ENCODE results near the gene CCR7.

Gene CCR7

GRCh38 chr17:40568074-40568836, 3.0 kb upstream of the CCR7 start:
- Mint-ChIP-seq H3K36me3 (ENCODE audit: low read depth) (no peaks in the 10 kb centered on the region), H3K27ac (no peak overlapping the region), H3K4me1 (no peaks in the 10 kb centered on the region), H3K27me3 (ENCODE audit: low read depth) (peaks cover 23% of the 10 kb centered on the region), H3K9me3 (peaks cover 32% of the 10 kb centered on the region), H3K4me3 (no peak overlapping the region)
- no peak for TF ChIP-seq CTCF (IDR thresholded peaks at IDR 0.05; ENCODE audit: unreplicated experiment in 3 of 3)

GRCh38 chr17:40567377-40567776, 2.1 kb upstream of the CCR7 start:
- no peaks in the 10 kb centered on the region for H3K36me3 Mint-ChIP-seq (ENCODE audit: low read depth)
- no peak overlapping the region for H3K4me3 Mint-ChIP-seq
- H3K27ac Mint-ChIP-seq = no peak overlapping the region
- no peaks in the 10 kb centered on the region for H3K4me1 Mint-ChIP-seq
- H3K9me3 Mint-ChIP-seq = peaks cover 23% of the 10 kb centered on the region
- peaks cover 24% of the 10 kb centered on the region for H3K27me3 Mint-ChIP-seq (ENCODE audit: low read depth)
- no peak for TF ChIP-seq CTCF (IDR thresholded peaks at IDR 0.05; ENCODE audit: unreplicated experiment in 3 of 3)

GRCh38 chr17:40565769-40566409, 617 bp upstream of the CCR7 start:
- Mint-ChIP-seq H3K27me3 (ENCODE audit: low read depth) (peaks cover 25% of the 10 kb centered on the region), H3K4me1 (peaks cover 3% of the 10 kb centered on the region), H3K36me3 (ENCODE audit: low read depth) (no peaks in the 10 kb centered on the region), H3K4me3 (no peak overlapping the region), H3K27ac (no peak overlapping the region), H3K9me3 (peaks cover 11% of the 10 kb centered on the region)
- no peak for TF ChIP-seq CTCF (IDR thresholded peaks at IDR 0.05; ENCODE audit: unreplicated experiment in 3 of 3)

GRCh38 chr17:40564195-40564882, 933 bp downstream of the CCR7 start:
- Mint-ChIP-seq H3K4me3 (no peak overlapping the region), H3K27me3 (ENCODE audit: low read depth) (peaks cover 26% of the 10 kb centered on the region), H3K36me3 (ENCODE audit: low read depth) (no peaks in the 10 kb centered on the region), H3K4me1 (peaks cover 18% of the 10 kb centered on the region), H3K9me3 (peaks cover 3% of the 10 kb centered on the region), H3K27ac (no peak overlapping the region)
- TF ChIP-seq CTCF (IDR thresholded peaks at IDR 0.05; ENCODE audit: unreplicated experiment in 3 of 3) = no peak

GRCh38 chr17:40563220-40564052, 1.8 kb downstream of the CCR7 start:
- Mint-ChIP-seq H3K27ac (no peak overlapping the region), H3K4me1 (peaks cover 27% of the 10 kb centered on the region), H3K27me3 (ENCODE audit: low read depth) (peaks cover 21% of the 10 kb centered on the region), H3K36me3 (ENCODE audit: low read depth) (no peaks in the 10 kb centered on the region), H3K4me3 (no peak overlapping the region), H3K9me3 (peaks cover 3% of the 10 kb centered on the region)
- TF ChIP-seq CTCF (IDR thresholded peaks at IDR 0.05; ENCODE audit: unreplicated experiment in 3 of 3) = no peak

All from nephron (organoid).